HT-29 (cell line): Measurements from ENCODE around the gene YTHDC1. TPM values are rescaled to one million over a fixed set of nuclear protein-coding genes. Genes with fewer than 3 reads are reported as not detected.
A peak's percentile ranks its signal among the peaks of the same experiment; 100 is the strongest.
"Not testable (repeated sequence)": the region's sequence is repeated elsewhere in the genome, so short reads cannot be mapped to it uniquely, and the experiment has no call there.

Source experiments
- DNase-seq: peaks from one replicate; pipeline ENCODE4 v3.0.0-alpha.2; 2015; ENCODE audit warnings: low spot score
- total RNA-seq: library from RNA; depleted of rRNA; stranded (reverse); fragments of >200 nt; shearing (Covaris generic); gene quantifications from 2 replicates; pipeline ENCODE4 v1.2.3, GENCODE V29; 2014; rRNA removed

Gene YTHDC1
- 27.7 and 27.8 TPM in 2 replicates for total RNA-seq

GRCh38 chr4:68349649-68350360 lies at the start of gene YTHDC1:
TSS of gene YTHDC1 (minus strand) at chr4:68350090. CDS start at chr4:68349753, 337 bp downstream.
- peak; percentile 95 for DNase-seq

- no peak for DNase-seq
These were observed 49.4 kb upstream of the YTHDC1 start for GRCh38 chr4:68399306-68399705.

- no peak for DNase-seq
These were observed 46.9 kb upstream of the YTHDC1 start for GRCh38 chr4:68396756-68397155.

- no peak for DNase-seq
These were observed 41.5 kb upstream of the YTHDC1 start for GRCh38 chr4:68391436-68391835.

GRCh38 chr4:68390205-68390935 lies 40.5 kb upstream of the YTHDC1 start:
- DNase-seq: no peak

GRCh38 chr4:68389386-68389913 lies 39.6 kb upstream of the YTHDC1 start:
- not testable (repeated sequence) for DNase-seq

GRCh38 chr4:68388347-68388865 lies 38.5 kb upstream of the YTHDC1 start:
- no peak for DNase-seq

GRCh38 chr4:68385267-68385666 lies 35.4 kb upstream of the YTHDC1 start:
- DNase-seq: no peak

- DNase-seq: no peak
These were observed 33.2 kb upstream of the YTHDC1 start for GRCh38 chr4:68383115-68383514.

- no peak for DNase-seq
These were observed 28.3 kb upstream of the YTHDC1 start for GRCh38 chr4:68378226-68378625.

- DNase-seq: peak; percentile 81
These were observed 26.0 kb upstream of the YTHDC1 start for GRCh38 chr4:68375667-68376559.

- DNase-seq: peak; percentile 58
These were observed 23.6 kb upstream of the YTHDC1 start for GRCh38 chr4:68373513-68373912.

- DNase-seq: no peak
These were observed 22.7 kb upstream of the YTHDC1 start for GRCh38 chr4:68372588-68372987.

GRCh38 chr4:68369142-68369805 lies 19.4 kb upstream of the YTHDC1 start:
- DNase-seq: peak; percentile 45

GRCh38 chr4:68368691-68369131 lies 18.8 kb upstream of the YTHDC1 start:
- peak; percentile 52 for DNase-seq

- no peak for DNase-seq
These were observed 17.9 kb upstream of the YTHDC1 start for GRCh38 chr4:68367835-68368234.

- DNase-seq: no peak
These were observed 16.7 kb upstream of the YTHDC1 start for GRCh38 chr4:68366600-68366999.

- DNase-seq: no peak
These were observed 15.2 kb upstream of the YTHDC1 start for GRCh38 chr4:68365068-68365467.

GRCh38 chr4:68361146-68361589 lies 11.3 kb upstream of the YTHDC1 start:
- DNase-seq: no peak

- no peak for DNase-seq
These were observed 10.5 kb upstream of the YTHDC1 start for GRCh38 chr4:68360231-68360968.
